Uterus (tissue), 2 donors: ENCODE results near the gene CRELD2.

ENCODE experiments used
- CTCF ChIP-seq, 4 experiments: fragments of 200-600 bp in 2 of 4; fragments of 450-650 bp in 2 of 4; sonication (generic) in 2 of 4; IDR thresholded peaks; one replicate each; pipeline ENCODE4 v1.5.1; 2016 to 2019; ENCODE audit warnings: antibody characterized with exemption in 4 of 4, mild to moderate bottlenecking in 2 of 4, moderate library complexity in 1 of 4
- POLR2A ChIP-seq, 2 donors: fragments of 450-650 bp; IDR thresholded peaks; one replicate each; pipeline ENCODE4 v1.6.1; 2016; ENCODE audit warnings: antibody characterized with exemption in 2 of 2, mild to moderate bottlenecking in 1 of 2, moderate library complexity in 1 of 2

- no peak for TF ChIP-seq CTCF (IDR thresholded peaks at IDR 0.05)
- no peak for TF ChIP-seq POLR2A (IDR thresholded peaks at IDR 0.05)
These were observed 33.2 kb downstream of the CRELD2 start for GRCh38 chr22:49951678-49951985.
